Colonic mucosa (tissue), 4 donors: ENCODE results near the gene SCN10A. TPM values are rescaled to one million over a fixed set of nuclear protein-coding genes. Genes with fewer than 3 reads are reported as not detected.

ENCODE experiments used
- DNase-seq: peaks from one replicate; pipeline ENCODE4 v3.0.0-alpha.2; 2020
- H3K27ac ChIP-seq: fragments of 200-600 bp; one replicate; pipeline ENCODE4 v1.8.0; 2021
- H3K27me3 ChIP-seq: fragments of 200-600 bp; one replicate; pipeline ENCODE4 v1.8.0; 2021
- H3K36me3 ChIP-seq: fragments of 200-600 bp; one replicate; pipeline ENCODE4 v1.8.0; 2021
- H3K4me1 ChIP-seq: fragments of 200-600 bp; one replicate; pipeline ENCODE4 v1.8.0; 2021; ENCODE audit warnings: mild to moderate bottlenecking
- H3K4me3 ChIP-seq: fragments of 200-600 bp; one replicate; pipeline ENCODE4 v1.8.0; 2021
- H3K9ac ChIP-seq, 2 donors: one replicate each; pipeline ENCODE4 v1.7.0; 2013; ENCODE audit warnings: control low read depth in 2 of 2, low read depth in 2 of 2, low read length in 2 of 2
- H3K9me3 ChIP-seq: fragments of 200-600 bp; one replicate; pipeline ENCODE4 v1.8.0; 2021
- CTCF ChIP-seq: fragments of 200-600 bp; IDR thresholded peaks from one replicate; pipeline ENCODE4 v1.8.0; 2022; ENCODE audit warnings: antibody characterized with exemption, mild to moderate bottlenecking
- intact Hi-C: fragments of 100-400 bp; cut with DNase I; formaldehyde crosslinking; loops from one replicate; pipeline ENCODE4 v1.14.1; 2022
- total RNA-seq, 2 donors: library from RNA; stranded (reverse); fragmentation: NEBNext Ultra II Directional in 1 of 2; extraction: Animal tissue kit (Norgen Biotek cat#: 25700) in 1 of 2; gene quantifications; one replicate each; pipeline ENCODE4 v1.2.1, GENCODE V29; 2021
- donor health status: healthy.
- donor health status: DM: no; HTN: no; CAD: no.
- donor health status: DM: no; HTN: no; CAD: no.

SCN10A gene
- total RNA-seq, 2 donors from 2014 or later = not detected

- H3K9ac ChIP-seq = no peak overlapping the region
- intact Hi-C loops = no loop called here
- no peaks in the 10 kb centered on the region for H3K36me3 ChIP-seq
- peaks cover 4% of the 10 kb centered on the region for H3K4me1 ChIP-seq
- no peaks in the 10 kb centered on the region for H3K9me3 ChIP-seq
- no peak for TF ChIP-seq CTCF
- H3K4me3 ChIP-seq = no peak overlapping the region
- H3K27ac ChIP-seq = no peak overlapping the region
- H3K27me3 ChIP-seq = peaks cover 3% of the 10 kb centered on the region
- peak; percentile 68 for DNase-seq
Measured at GRCh38 chr3:38653685-38654537, 162.1 kb downstream of the SCN10A start.

- H3K4me3 ChIP-seq = no peak overlapping the region
- intact Hi-C loops = no loop called here
Measured at GRCh38 chr3:38652934-38653333, 163.1 kb downstream of the SCN10A start.

GRCh38 chr3:38651153-38651789 lies 164.7 kb downstream of the SCN10A start:
- Histone ChIP-seq H3K27ac (no peak overlapping the region), H3K9ac (no peak overlapping the region), H3K9me3 (no peaks in the 10 kb centered on the region), H3K4me3 (no peak overlapping the region), H3K4me1 (peaks cover 5% of the 10 kb centered on the region), H3K36me3 (no peaks in the 10 kb centered on the region), H3K27me3 (peaks cover 12% of the 10 kb centered on the region)
- intact Hi-C loops = no loop called here
- DNase-seq = peak; percentile 80
- peak; percentile 98 for TF ChIP-seq CTCF

More at GRCh38 chr3:38652934-38653333, 163.1 kb downstream of the SCN10A start:
- peaks cover 12% of the 10 kb centered on the region for H3K27me3 ChIP-seq
- no peak overlapping the region for H3K9ac ChIP-seq
- no peak for DNase-seq
- TF ChIP-seq CTCF = no peak
- H3K36me3 ChIP-seq = no peaks in the 10 kb centered on the region
- no peaks in the 10 kb centered on the region for H3K9me3 ChIP-seq
- peaks cover 5% of the 10 kb centered on the region for H3K4me1 ChIP-seq
- no peak overlapping the region for H3K27ac ChIP-seq

GRCh38 chr3:38650248-38650951 lies 165.6 kb downstream of the SCN10A start:
- Histone ChIP-seq H3K9me3 (no peaks in the 10 kb centered on the region), H3K9ac (no peak overlapping the region), H3K27ac (no peak overlapping the region), H3K36me3 (no peaks in the 10 kb centered on the region), H3K27me3 (peaks cover 12% of the 10 kb centered on the region), H3K4me3 (no peak overlapping the region), H3K4me1 (peaks cover 5% of the 10 kb centered on the region)
- intact Hi-C loops = no loop called here
- DNase-seq = no peak
- no peak for TF ChIP-seq CTCF

- no peak for TF ChIP-seq CTCF
- Histone ChIP-seq H3K27me3 (peaks cover 12% of the 10 kb centered on the region), H3K4me3 (peak within 1 kb of the TSS; percentile 44), H3K27ac (no peak within 1 kb of the TSS), H3K4me1 (peaks cover 5% of the 10 kb centered on the region), H3K9ac (peak within 1 kb of the TSS in 1 of 2 donors; percentile 62), H3K36me3 (no peaks in the 10 kb centered on the region), H3K9me3 (no peaks in the 10 kb centered on the region)
- intact Hi-C loops = no loop called here
- DNase-seq = peak; percentile 48
Measured at GRCh38 chr3:38649500-38650247, 166.3 kb downstream of the SCN10A start, which contains the start of gene SCN5A. Gene SCN5A (minus strand): TSS chr3:38649687. CDS start chr3:38633307, 16,380 bp downstream.
